Fibroblast of skin of abdomen (primary cell): ENCODE results near the gene NEURL1. TPM values are rescaled to one million over a fixed set of nuclear protein-coding genes. Genes with fewer than 3 reads are reported as not detected.

Source experiments
- DNase-seq: peaks from one replicate; pipeline ENCODE4 v3.0.0-alpha.2; 2013
- polyA plus RNA-seq, 2 experiments: library from polyadenylated mRNA; unstranded; fragments of 120-200 nt; gene quantifications; one replicate each; pipeline ENCODE4 v1.2.1, GENCODE V29; 2013; ENCODE audit not compliant: insufficient read length in 2 of 2

Gene NEURL1
- polyA plus RNA-seq (2013, experiment 1 of 2; ENCODE audit: insufficient read length), result 0.58 TPM
- 0.63 TPM for polyA plus RNA-seq (2013, experiment 2 of 2; ENCODE audit: insufficient read length)

GRCh38 chr10:103493362-103493915 lies at the start of gene NEURL1:
NEURL1 (plus strand) TSS chr10:103493705; CDS start chr10:103494388, 683 bp downstream.
- no peak for DNase-seq

DNA sequence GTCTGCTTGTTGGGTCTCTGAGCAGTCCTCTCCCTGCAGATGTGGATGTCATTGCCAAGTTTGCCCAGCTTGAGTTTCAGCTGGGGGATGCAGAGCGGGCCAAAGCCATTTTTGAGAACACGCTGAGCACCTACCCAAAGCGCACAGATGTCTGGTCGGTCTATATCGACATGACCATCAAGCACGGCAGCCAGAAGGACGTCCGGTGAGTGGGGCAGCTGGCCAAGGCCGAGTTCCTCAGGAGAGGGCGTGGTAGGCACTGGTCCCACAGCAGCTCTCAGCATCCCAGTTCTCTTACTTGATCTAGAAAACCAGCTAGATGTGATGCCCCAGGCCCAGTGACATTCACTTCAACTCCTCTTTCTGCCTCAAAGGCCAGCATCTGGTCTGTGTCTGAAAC lies 49.0 kb upstream of the NEURL1 start:
- no peak for DNase-seq

GRCh38 chr10:103445366-103445765 lies 48.1 kb upstream of the NEURL1 start:
- no peak for DNase-seq

- DNase-seq, result no peak
Measured at GRCh38 chr10:103445767-103446567, 47.5 kb upstream of the NEURL1 start.

DNA sequence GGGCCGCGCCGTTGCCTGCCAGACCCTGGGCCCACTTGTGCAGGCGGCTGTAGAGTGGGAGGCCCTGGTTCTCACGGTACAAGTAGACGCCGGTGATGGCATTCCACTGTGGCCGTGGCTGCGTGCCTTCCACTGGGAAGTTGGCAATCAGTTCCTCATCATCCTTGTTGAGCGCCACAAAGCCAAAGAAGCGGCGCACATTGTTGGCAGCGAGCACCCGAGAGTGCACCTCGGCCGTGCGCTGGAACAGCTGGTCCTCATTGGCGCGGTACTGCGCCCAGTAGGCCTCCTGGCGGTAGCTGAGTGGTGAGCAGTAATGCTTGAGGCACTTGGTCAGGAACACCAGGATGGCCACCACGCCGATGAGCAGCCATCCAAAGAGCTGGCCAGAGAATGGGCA lies 46.3 kb upstream of the NEURL1 start:
- DNase-seq, result no peak

GRCh38 chr10:103448746-103449145 lies 44.8 kb upstream of the NEURL1 start:
- peak; percentile 73 for DNase-seq

DNA sequence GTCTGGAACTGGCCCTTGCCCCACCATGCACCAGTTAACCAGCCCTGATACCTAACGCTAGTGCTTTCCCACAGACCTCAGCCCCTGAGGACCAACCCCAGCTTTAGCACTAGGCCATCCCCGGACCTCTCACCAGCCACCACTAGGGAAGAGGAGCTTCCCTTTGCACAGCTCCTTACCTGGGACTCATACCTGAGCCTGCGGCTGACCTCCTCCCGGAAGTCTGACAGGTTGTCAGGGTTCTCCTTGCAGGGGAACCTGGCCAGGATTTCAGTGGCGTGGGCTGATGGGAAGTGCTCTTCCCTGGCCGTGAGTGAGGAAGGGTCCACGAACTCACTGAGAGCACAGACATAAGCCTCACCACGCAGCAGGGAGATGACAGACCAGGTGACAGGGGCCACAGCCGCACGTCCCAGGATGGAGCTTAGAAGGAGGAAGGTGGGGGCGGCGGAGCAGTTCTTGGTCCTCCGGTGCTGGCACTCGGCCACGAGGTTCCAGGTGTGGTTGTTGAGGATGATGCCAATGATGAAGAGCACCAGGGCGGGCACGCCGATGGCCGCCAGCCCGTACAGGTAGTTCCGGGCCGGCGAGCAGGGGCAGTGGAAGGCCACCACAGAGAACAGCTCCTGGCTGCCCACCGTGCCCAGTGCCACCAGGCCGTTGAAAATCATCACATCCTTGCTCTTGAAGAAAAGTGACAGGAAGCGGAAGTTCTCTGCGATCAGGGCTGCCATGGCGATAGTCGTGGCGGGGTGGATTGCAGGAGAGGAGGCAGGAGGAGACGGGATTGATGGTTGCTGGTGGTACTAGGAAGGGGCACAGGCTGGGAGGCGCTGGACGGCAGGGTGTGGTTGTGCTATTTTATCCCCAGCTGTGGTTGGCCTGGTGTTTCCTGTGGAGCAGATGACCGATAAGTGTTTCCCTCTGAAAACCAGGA lies 44.0 kb upstream of the NEURL1 start:
- DNase-seq, result no peak

- no peak for DNase-seq
Measured at GRCh38 chr10:103450201-103450695, 43.3 kb upstream of the NEURL1 start.

DNA sequence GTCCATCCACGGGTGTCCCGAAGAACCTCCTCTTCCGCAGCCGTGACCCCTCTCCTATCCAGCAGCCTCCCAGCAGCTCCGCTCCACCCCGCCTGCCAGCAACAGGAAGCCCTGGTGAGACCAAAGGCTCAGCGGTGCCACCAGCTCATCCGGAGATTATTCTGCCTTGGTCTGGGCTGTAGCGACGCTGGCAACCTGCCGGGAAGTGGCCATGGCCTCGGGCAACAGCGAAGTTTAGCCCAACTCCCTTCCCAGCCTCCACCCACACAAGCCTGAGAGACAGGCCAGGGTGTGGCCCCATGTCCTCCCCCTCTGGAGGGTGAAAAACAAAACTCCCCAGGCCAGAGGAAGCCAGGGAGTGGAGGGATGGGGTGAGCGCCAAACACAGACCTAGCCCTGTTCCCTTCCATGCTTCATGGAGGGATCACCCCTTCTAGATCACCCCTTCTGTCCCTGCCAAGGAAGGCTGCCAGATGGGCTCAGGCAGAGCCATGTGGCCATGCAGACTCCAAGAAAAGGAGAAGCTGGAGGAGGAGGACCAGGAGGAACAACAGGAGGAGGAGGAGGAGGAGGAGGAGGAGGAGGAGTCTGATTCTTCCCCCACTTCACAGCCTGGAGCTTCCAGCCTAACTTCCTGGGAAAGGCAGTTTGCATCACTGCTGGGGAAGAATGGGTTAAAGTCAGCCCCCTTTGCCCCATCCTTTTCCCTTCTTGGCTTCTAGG lies 42.3 kb upstream of the NEURL1 start:
- DNase-seq, result peak; percentile 33

DNA sequence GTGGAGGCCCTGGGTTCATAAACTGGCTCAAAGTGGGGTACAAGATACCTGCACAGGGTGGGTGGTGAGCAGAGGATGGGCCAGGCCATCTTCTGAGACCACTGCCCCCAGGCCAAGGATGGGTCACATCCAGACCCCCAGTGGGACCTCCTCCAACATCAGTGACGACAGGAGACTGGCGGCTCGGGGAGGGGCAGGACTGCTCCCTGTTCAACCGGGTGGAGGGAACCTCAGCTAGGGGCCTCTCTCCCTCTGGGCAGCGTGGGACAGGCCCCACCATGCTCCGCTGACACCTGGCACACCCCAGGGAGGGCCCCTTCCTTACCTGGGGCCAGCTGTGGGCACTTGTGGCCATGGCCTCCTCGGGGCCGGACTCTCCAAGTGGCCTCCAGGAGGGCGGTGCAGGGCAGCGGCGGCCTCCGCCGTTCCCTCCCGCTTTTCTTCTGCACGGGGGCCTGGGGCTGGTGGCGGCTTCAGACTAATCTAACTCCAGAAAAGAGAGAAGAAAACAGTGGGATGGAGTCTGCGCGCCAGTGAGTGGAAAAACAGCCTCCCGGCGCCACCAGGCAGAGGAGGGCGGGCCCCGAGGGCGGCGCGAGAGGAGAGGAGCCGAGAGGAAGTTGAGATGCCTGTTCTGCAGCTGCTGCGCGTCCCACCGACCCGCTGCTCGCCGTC lies 41.5 kb upstream of the NEURL1 start, which contains the start of gene CALHM2:
Gene CALHM2 (minus strand): TSS at position 540 of the 675 bp plus-strand sequence. CDS start 2,429 bp downstream, outside the sequence.
- peak; percentile 53 for DNase-seq

DNA sequence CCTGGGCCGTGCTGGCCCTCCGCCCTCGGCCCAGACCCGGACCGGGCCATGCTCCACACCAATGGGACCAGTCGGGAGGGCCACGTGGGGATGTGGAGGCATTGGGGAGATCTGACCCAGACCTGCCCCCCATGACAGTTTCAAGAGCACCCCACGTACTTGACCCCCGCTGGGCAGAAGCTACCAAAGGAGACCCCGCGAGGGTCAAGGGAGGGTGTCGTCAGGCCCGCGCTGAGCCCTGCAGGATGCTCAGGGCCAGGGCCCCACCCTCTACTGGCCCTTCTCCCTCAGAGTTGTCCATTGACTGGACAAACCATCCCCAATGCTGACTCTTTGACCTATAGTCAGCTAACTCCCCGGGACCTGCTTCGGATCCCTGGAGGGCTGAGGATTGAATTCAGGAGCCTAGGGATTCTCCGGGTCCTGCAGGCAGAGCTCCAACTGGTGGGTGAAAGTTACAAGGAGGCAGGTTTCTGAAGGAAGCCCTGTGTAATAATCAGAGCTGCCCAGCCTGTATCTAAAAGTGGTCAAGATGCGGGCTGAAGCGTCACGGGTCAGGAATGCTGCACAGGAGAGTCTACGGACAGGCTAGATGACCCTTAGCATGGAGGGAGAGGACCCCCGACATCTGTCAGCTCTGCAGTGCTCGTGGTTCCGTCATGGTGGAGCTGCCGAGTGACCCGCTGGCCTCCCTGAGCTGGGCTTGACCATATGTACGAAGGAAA lies 40.8 kb upstream of the NEURL1 start:
- DNase-seq, result no peak

GRCh38 chr10:103454026-103454425 lies 39.5 kb upstream of the NEURL1 start:
- no peak for DNase-seq

- DNase-seq, result no peak
Measured at GRCh38 chr10:103455235-103455634, 38.3 kb upstream of the NEURL1 start.

GRCh38 chr10:103456074-103456660 lies 37.3 kb upstream of the NEURL1 start:
- no peak for DNase-seq

DNA sequence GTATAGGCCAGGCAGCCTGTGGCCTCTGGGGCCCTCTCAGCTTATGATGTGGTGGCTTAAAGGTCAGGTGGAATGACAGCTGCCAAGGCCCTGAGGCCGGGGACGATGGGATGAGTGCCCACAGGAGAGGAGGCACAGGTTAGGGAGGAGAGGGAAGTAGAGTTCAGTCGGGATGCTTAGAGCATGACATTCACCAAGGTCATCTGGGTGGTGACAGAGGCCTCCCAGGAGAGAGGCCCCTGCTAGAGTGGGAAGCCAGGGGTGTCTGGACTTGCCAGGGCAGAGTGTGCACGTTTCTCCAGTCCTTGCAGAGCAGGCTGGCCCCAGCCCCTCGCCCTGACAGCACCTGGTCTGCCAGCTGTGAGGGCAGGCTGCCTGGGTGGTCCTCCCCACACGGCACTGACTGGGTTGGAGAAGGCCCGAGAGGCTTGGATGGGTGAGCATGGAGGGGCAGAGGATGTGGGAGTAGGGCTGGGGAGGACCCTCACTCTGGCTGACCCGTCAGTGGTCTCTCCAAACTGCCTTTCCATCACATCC lies 36.3 kb upstream of the NEURL1 start:
- no peak for DNase-seq

DNA sequence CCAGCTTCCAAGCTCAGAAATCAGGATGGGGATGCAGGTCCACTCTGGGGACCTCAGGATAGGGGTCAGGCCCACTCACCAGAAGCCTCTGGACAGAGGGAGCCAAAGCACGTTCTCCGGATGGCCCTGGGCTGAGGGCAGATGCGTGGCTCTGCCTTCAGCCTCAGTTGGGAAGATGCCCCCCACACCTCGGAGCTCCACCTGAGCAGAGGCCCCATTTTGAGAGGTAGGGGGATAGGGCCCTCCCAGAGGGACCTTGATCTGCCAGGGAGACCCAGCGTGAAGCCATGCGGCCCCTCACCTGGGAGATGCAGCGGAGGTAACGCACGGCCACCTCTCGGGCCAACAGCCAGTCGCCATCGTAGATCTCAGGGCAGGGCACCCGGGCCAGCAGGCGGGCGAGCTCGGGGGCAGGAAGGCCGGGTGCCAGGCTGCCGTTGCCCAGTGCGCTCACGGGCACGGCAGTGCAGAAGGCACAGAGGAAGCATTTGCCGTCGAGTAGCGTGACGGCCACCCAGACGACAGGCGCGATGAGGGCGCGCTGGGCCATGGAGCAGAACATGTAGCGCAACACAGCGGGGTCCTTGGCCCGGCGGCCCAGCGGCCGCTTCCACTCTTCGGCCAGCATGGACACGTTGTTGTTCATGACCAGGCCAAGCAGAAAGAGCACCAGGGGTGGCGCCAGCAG lies 35.5 kb upstream of the NEURL1 start:
- no peak for DNase-seq

GRCh38 chr10:103458720-103459119 lies 34.8 kb upstream of the NEURL1 start, which contains the start of gene CALHM1:
CALHM1 (minus strand) TSS chr10:103458900; CDS start chr10:103458751, 149 bp downstream.
- no peak for DNase-seq

DNA sequence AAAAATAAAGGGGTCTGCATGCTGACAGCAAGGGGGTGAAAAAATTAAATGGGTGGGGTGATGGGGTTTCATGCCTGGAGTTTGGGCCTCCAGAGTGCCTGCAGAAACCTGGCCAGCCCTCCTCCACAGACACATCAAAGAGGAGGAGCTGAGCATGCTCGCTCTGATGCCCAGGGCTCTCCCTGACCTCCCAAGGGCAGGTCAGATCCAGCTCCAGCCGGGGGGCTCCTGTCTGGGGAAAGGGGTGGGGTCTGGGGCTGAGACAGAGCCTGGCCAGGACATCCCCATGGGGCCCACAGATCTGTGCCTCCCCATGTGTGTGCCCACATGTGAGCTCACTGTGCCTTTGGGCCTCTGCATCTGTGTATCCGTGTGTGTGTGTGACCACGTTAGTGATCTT lies 33.9 kb upstream of the NEURL1 start:
- no peak for DNase-seq

- no peak for DNase-seq
Measured at GRCh38 chr10:103463499-103463898, 30.0 kb upstream of the NEURL1 start.
